NCI-H2227 treated with DMSO at 0.1 percent for 48 hours (cell line): ENCODE data around the gene C9orf72.

Source experiments
- DNase-seq: peaks from one replicate; lab custom pipeline; 2025; lab: John Stamatoyannopoulos, UW

The C9orf72 gene

GRCh38 chr9:27539479-27540441, 33.5 kb downstream of the C9orf72 start:
- DNase-seq: no peak

- DNase-seq: no peak
These were observed 34.6 kb downstream of the C9orf72 start for GRCh38 chr9:27538647-27539046.

- DNase-seq: no peak
These were observed 35.5 kb downstream of the C9orf72 start for GRCh38 chr9:27537756-27538155.

GRCh38 chr9:27537027-27537435, 36.2 kb downstream of the C9orf72 start:
- DNase-seq: no peak

GRCh38 chr9:27536168-27536567, 37.1 kb downstream of the C9orf72 start:
- no peak for DNase-seq

GRCh38 chr9:27535701-27536118, 37.6 kb downstream of the C9orf72 start:
- no peak for DNase-seq

GRCh38 chr9:27534658-27535209, 38.5 kb downstream of the C9orf72 start:
- DNase-seq: no peak

GRCh38 chr9:27534131-27534530, 39.1 kb downstream of the C9orf72 start:
- no peak for DNase-seq

- DNase-seq: no peak
These were observed 40.0 kb downstream of the C9orf72 start for GRCh38 chr9:27533311-27533710.

- no peak for DNase-seq
These were observed 41.2 kb downstream of the C9orf72 start for GRCh38 chr9:27532046-27532445.

GRCh38 chr9:27530915-27531755, 42.1 kb downstream of the C9orf72 start:
- DNase-seq: no peak

- DNase-seq: peak; percentile 37
These were observed 43.7 kb downstream of the C9orf72 start, which contains the start of gene MOB3B for GRCh38 chr9:27529316-27530278. Gene MOB3B, minus strand, starts transcription at chr9:27529814. Its CDS starts 74,264 bp downstream, at chr9:27455550.

GRCh38 chr9:27528886-27529315, 44.4 kb downstream of the C9orf72 start:
- DNase-seq: no peak

GRCh38 chr9:27528076-27528885, 45.0 kb downstream of the C9orf72 start:
- DNase-seq: no peak

GRCh38 chr9:27527702-27528075, 45.6 kb downstream of the C9orf72 start:
- no peak for DNase-seq

GRCh38 chr9:27524236-27524635, 49.0 kb downstream of the C9orf72 start, which contains the start of gene IFNK:
Gene IFNK, plus strand, starts transcription at chr9:27524290. Its CDS starts 47 bp downstream, at chr9:27524337.
- DNase-seq: no peak

- DNase-seq: no peak
These were observed 50.1 kb downstream of the C9orf72 start for GRCh38 chr9:27523141-27523540.

- no peak for DNase-seq
These were observed 52.3 kb downstream of the C9orf72 start for GRCh38 chr9:27520986-27521385.

GRCh38 chr9:27519466-27520465, 53.5 kb downstream of the C9orf72 start:
- no peak for DNase-seq
